ENCODE data around the gene THEMIS.

The THEMIS gene

DNA sequence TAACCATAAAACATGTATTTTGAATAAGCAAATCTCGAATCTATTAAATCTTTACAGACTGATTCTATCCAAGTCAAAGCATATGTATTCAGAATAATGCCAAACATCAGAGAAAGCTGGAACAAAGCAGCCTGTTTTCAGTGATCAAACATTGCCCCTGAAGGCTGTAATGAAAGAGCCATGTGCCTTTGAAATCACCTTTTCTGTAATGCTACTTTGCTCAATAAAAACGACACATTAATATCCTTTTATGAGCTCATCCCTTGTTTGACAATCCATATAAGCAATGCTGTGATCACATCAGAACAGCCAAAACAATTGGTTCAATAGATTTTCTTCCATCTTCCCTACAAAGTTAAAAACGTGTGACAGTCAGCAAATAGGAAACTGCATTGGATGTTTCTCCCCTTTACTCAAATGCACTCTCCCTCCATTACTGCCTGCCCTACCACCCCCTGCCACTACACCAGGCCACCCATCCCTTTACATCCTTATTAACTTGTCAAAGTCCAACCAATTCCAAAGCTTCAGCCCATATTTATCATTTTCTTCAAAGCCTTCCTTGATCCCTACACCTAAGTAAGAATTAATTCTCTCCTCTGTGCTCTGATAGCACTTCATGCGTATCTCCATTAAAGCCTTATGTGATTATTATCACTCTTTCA is 42.0 kb downstream of the THEMIS start:
- no peak for DNase-seq

DNA sequence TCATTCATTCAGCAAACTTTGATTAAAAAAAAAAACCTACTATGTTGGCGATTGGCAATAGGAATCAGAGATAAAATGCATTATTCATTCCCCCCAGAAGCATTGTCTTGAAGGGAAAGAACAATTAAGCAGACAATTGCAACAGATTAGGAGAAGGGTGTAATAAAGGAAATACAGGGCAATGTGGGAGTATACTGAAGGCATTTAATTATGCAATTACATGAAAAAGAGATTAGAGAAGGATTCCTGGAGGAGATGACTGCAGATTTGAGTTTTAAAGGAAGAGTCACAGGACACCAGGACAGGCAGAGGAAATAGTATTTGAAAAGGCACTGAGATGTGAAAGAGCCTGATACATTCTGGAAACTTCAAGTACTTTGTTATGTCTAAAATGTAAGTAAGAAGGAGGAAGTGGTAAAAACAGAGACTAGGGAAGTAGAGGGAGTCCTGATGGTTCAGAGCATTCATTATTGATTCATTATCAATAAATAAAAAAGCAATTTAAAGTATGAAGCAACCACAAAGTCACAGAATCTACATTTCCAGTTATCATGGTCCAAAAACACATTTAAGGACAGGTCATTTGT is 43.7 kb downstream of the THEMIS start:
- DNase-seq = no peak

DNA sequence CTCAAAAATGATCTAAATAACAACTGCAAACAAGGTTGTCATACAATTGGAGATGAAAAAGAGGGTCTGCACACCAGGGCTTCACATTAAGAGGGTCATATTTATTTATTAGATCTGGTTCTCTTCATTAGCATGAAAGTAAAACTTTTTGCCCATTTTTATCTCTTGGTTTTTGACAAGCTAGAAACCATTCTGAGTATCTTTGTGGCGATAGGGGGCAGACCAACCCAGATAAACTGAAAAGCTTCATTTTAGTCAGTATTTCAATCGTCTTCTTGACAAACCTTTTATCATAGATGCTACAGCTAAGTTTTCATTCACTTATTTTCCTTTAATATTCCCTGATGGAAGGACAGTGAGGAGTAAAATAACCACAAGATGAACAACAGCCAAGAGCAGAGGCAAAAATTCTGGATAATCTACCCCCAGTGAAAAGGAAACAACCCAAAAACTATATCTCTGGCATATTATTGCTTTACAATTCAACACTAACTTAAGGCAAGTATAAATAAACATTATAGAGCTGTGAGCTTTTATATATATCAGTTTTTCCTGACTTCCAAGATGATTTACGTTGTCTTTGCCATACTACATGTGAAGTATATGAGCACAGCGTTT is 45.2 kb downstream of the THEMIS start:
- no peak for DNase-seq

DNA sequence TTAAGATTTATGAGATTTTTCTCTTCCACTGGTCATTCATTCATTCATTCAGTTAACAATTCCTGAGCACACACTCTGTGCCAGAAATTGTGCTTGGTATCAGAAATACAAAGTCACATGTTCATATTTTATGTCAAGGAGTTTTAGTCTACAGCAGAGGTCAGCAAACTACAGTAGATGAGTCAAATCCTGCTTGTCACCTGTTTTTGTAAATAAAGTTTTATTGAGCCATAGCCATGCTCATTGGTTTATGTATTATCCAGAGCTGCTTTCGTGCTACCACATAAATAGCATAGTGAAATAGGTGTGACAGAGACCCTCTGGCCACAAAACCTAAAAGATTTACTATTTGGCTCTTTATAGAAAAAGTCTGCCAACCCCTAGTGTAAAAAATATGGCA is 46.8 kb downstream of the THEMIS start:
- DNase-seq = no peak

DNA sequence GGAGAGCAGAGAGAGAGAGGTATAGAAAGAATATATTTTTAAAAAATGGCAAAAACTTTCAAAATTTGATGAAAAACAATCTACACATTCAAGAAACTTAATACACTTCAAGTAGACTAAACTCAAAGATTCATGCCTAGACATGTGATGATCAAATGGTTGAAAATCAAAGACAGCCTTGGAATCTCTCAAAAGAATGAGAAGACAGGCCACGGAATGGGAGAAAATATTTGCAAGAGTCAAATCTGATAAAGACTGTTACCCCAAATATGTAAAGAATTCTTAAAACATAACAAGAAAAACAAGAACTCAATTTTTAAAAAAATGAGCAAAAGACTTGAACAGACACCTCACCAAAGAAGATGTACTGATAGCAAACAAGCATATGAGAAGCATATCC is 49.7 kb downstream of the THEMIS start:
- no peak for DNase-seq

DNA sequence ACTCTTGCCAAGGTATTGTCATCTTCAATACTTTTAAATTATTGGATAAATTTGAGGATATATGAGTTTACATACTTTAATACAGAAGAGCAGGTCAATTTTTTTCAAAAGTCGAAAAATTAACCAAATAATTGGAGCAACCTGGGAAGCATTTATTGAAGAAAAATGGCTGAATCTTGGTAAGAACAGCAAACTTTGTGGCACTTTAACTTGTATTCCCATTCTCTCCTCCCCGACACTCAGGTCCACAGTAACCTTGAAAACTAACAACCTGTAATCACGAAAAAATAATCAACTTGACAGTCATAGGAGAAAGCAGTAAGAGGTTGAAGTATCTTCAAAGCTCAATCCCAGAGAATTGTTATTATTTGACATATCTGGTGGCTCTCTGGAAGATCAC is 55.6 kb downstream of the THEMIS start:
- no peak for DNase-seq

DNA sequence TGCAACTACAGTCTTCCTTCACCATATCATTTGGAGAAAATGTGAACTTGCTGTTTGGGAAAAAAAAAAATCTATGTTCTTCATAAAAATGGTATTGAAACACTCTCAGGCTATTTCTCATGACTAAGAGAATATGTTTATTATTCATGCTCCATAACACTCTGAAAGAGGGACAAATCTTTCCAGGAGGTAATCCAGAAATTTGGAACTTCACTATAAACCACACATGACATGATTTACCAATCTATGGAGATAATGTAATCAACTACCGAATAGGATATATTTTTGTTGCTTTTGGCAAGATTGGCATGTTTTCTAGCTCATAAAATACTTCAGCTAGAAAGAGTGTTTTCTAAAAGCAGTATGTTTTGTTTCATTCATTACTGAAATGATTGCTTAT is 56.3 kb downstream of the THEMIS start:
- DNase-seq = no peak

DNA sequence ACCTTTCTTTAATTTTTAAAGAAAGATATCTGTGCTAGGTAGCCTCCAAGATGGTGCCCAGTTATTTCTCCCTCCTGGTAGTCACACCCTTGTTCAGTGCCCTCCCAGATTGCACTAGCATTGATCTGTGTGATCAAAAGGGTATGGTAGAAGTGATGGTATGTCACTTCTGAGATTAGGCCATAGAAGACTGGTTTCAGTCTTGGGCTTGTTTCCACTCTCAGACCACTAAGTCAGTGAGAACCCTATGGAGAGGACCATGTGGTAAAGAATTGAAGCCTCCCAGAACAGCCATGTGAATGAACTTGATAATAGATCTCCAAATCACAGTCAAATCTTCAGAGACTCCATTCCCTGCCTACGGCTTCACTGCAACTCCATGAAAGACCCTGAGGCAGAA is 57.3 kb downstream of the THEMIS start:
- no peak for DNase-seq

DNA sequence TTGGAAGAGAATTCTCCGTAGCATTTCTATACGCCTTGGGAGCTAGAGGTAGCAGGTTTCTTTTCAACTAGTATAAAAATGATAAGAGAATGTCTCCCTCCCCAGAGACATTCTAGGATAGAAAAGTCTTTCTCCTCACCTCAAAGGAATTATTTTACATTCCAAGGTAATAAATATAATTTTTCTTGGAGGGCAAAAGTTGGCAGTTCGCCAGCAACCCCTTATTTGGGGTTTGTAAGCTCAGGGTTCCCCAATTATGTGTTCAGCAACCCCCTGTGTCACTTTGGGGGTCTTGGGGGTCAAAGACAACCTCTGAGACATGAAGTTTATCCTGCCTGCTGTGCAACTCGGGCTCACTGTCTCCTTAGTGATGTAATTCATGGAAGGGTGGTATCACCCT is 58.3 kb downstream of the THEMIS start:
- no peak for DNase-seq

DNA sequence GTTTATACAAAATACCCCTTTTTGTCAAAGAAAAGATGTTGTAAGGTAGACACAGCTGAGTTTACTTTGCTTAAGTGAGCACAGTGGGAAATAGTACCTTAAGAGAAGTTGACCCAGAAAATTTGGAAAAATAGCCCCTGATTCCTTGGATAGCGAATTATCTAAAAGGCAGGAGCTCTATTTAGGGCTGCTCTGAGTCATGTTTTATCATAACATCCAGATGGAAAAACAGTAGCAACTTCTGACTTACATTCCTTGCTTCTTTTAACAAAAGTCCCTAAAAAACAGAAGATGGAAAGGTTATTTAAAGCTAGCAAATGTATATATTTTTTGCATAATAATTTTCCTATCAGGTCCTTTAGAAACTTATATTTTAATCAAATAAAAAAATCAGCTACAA is 59.0 kb downstream of the THEMIS start:
- DNase-seq = no peak

DNA sequence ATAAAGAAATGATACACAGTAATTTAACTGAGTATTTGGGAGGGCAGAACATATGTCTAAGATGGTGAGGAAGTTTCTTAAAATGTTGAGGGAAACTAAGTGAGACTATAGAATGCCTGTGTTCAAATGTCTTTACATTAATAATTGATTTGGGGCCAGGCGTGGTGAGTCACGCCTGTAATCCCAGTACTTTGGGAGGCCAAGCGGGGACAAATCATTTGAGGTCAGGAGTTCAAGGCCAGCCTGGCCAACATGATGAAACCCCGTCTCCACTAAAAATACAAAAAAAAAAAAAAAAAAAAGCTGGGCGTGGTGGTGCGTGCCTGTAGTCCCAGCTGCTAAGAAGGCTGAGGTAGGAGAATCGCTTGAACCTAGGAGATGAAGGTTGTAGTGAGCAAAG is 66.7 kb downstream of the THEMIS start:
- no peak for DNase-seq

DNA sequence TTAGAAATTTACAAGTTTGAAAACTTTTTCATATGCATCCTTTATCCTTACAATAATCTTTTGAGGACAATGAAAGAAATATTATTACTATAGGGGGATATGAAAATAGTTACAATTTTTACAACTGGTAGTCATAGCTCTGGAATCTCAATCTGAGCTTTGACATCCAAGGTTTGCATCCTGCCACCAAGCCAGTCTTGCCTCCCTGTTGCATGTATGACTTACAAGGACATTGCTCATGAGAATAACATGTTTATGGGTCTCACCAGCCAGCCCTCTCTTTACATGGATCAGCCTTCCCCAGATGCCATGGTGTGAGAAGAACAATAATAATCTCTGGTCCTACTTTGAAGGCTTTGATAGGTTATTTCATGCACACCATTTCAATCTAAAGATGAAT is 67.5 kb downstream of the THEMIS start:
- DNase-seq = no peak

DNA sequence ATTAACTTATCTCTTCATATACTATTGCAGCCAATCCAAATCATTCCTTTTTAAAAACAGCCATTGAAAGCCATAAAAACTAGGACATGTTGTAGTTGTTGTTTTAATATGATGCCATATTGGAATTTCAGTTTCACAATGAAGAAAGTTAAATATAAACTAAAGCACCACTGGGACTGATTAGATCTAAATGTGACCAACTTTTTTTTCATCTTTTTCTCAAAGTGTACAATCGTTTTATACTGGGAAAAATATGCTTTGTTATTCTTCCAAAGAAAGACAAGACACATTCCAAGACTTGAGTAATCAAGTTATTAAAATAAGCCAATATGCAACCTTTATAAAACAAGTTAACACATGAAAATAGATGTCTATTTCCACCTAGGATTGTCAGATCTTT is 68.5 kb downstream of the THEMIS start:
- DNase-seq = no peak

DNA sequence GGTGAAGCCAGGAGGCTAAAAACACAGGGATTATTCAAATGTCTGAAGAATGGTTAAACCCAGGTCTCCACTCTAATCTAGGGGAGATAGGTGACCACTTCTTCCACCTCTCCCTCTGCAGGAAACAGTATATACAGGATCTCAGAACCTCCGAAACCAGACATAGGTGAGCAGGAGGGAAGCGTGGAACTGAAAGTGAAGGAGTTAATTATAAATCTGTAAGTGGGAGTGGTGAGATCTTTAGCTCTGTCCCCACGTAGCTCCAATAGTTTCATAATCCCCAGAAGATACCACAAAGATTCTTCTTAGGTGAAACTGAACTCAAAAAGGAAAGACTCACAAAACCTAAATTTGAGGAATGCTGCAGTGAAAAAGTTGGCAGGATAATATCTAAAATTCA is 76.8 kb downstream of the THEMIS start:
- DNase-seq = no peak

DNA sequence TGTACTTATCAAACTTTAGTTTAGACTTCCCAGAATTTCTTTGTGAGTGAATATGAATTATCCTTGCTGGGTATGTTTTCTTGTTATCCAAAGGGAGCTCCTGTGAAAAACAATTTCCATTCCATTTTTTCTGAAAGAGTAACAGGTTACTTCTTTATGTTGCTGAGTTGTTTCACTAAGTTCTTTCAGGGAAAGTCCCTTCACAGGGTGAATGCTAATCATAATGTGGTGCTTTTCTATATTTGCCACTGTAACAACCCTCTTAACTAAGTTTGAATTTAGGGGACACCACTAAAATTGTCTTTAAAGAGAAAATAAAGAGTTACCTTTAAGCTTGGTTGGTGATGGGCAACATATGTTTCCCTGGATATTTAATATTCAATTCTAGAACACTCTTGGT is 79.4 kb downstream of the THEMIS start:
- DNase-seq = no peak

DNA sequence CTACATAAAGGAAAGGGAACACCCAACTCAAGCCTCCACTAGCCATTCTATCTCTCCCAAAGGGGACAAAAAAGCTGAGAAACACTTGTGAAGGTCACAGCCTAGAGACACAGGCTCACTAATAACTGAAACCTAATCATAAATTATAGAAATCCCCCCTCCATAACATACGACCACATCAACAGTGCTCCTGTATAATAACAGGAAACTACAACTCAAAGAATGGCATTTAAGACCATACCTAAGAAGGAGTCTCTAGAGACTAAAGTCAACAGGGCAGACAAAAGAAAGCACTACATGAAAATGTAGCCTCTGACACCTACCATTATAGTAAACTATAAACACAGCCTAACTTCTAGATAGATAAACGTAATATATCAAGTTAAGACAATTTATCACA is 82.7 kb downstream of the THEMIS start:
- no peak for DNase-seq

DNA sequence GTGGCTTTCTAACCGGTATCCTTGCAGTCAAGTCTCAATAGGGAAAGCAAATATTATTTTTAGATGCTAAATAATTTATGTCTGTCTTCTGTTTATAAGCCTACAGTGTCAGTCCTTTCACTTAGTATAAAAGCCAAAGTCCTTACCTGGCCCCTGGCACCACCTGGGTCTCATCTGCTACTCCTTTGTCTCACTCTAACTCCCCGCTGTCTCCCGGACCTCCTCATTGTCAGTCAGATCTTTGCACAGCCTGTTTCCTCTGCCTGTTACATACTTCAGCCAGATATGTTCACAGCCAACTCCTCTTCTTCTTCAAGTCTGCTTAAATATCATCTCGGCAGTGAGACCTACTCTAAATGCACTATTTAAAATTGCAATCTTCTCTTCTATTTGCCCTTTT is 84.2 kb downstream of the THEMIS start:
- DNase-seq = no peak

DNA sequence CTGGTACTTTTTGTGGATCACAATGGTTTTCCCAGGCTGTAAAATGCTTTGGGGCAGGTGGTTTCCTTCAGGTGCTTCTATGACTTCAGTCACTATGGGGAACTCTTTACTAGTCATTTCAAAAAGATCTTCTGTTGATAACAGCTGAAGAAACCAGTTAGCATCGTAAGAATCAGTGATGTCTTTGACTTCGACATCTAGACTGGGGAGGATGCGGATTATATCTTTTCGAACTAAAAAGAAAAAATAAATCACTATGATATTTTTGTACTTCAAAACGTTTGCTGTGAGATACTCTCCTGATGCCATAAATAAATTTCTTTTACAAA is 87.2 kb downstream of the THEMIS start:
- DNase-seq = no peak

DNA sequence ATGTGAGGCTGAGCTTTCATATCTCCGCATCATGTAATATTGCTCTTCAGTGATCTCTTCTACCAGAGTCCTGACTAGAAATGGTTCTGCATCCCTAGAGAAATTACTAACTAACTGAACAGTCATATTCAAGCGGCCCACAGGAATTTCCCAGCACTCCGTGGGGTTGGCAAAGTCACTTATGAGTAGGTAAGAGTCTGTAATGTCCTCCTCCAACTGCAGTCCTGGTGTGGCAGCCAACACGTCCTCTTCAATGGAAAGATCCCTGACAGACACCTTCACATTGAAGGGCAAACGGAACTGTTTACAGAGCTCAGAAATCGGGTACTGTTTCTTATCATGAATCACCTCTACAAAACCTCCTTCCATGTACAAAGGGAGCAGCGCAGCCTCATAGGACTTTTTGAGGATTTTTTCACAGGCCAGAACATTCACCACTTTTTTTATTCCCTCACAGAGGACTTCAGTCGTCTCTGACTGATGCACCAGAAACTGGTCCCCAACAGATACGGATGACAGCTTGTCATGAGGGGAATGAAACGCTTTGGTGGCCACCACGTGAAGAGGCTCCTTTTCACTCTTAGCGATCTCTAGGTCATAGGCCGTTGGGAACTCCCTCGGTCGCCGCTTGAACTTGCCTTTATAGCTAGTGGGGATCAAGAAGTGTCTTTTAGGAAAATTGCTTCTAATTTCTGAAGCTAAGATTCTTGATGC is 87.7 kb downstream of the THEMIS start:
- no peak for DNase-seq

DNA sequence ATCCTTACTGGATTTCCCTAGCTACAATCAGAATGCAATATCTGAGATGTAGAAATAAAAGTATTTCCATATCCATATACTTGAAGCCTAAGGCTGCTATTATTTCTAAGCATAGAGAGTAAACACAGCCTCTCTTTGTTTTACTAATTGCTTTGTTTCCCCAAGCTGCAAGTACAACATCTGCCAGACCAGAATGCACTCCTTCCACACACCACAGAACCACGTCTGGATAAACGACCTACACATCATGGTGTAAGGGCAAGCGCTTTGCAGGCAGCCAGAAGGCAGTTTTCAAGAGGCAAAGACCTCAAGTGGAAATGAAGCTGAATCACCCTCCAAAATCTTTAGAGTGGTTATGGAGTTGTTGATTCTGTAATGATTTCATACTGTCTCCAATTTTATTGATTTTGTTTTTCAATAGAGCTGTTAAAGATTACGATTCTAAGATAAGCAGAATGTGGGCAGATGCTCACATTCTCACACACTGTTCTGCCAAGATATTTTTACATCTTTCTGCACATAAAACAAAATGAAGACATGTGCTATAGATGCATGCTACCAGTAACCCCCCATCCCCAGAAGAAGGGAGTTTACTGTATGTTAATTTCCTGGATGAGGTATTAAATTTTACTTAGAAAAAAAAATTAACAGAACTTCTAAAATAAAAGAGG is 88.8 kb downstream of the THEMIS start:
- DNase-seq = no peak

DNA sequence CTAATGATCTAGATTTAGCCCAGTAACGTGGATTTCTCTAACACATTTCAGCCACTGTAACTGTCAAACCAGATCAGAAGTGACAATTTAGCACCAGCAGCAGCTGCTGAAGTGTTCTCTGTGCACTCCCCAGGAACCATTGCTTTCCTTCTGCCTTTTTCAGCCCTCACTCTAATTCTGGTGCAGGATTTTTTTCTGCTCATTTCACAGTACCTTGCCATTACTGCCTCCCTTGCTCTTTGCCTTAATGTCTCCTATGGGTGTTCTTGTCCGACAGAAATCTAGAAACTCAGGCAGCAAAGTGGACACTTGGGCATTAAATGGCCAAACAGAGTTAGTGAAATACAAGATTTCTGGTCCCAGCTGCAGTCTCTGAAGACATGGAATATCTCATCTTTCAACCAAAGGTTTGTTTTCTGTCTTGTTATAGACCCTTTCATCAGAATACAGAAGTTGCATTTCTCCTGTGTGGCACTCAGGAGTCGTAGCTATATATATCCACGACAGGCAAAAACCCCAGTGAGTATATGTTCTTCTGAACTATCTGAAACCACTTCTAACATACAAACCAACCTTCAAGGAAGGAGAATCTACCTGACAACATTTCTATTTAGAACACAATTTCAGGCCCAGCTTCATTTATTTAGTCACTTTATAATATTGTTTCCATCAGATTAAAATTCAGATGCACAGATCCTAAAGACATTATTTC is 92.9 kb downstream of the THEMIS start:
- no peak for DNase-seq

DNA sequence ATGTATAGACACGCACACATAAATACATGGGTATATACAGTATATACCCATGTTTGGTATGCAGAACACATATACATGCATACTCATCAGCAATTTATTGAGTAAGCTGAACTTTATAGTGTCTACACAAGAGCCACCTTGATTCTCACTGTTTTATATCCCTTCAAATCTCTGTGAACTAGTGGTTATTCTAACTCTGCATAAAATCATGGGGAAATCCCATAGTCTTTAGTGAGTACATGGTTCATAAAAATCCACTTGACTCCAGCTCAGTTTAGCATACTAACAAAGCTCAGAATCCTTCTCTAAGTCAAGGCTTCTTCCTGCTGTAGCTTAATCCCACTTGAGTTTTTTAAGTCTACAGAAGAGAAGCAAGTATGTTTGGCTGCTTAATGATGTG is 104.1 kb downstream of the THEMIS start:
- DNase-seq = no peak

DNA sequence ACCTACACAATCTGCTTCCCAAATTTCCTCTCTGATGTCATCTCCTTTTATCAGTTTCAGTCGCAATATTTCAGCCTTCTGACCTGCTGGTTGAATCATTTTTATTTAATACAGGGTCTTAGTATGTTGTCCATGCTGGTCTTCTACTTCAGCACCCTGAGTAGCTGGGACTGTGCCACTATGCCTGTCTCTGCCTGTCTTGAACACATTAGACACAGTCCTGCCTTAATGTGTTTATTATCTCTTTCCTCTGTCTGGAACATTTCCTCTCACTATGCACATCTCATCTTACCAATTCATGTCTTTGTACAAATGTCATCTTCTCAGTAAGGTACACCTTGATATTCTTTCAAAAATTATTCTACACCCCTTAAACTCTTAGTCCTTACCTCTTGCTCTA is 106.5 kb downstream of the THEMIS start:
- no peak for DNase-seq
